Thyroid gland (tissue), 4 donors: ENCODE measurements around the gene A2M. TPM values are rescaled to one million over a fixed set of nuclear protein-coding genes. Genes with fewer than 3 reads are reported as not detected.

ENCODE experiments used
- DNase-seq, 2 donors: peaks; one replicate each; pipeline ENCODE4 v3.0.0-alpha.2; 2019
- H3K27ac ChIP-seq, 3 donors: fragments of 200-600 bp; sonication (generic); 1 replicate in 2 of 3; 2 replicates in 1 of 3; pipeline ENCODE4 v1.5.1; 2016 to 2019; ENCODE audit warnings: mild to moderate bottlenecking in 1 of 3, moderate library complexity in 1 of 3
- H3K27me3 ChIP-seq: fragments of 200-600 bp; sonication (generic); one replicate; pipeline ENCODE4 v1.5.1; 2019
- H3K36me3 ChIP-seq, 2 donors: fragments of 200-600 bp; sonication (generic); one replicate each; pipeline ENCODE4 v1.5.1; 2016 to 2019
- H3K4me1 ChIP-seq, 2 donors: fragments of 200-600 bp; sonication (generic); one replicate each; pipeline ENCODE4 v1.5.1; 2017 to 2019
- H3K4me3 ChIP-seq, 3 donors: fragments of 200-600 bp; sonication (generic); replicated peaks in 1 of 3; 1 replicate in 2 of 3; 2 replicates in 1 of 3; pipeline ENCODE4 v1.5.1; 2016; ENCODE audit warnings: mild to moderate bottlenecking in 1 of 3
- H3K9me3 ChIP-seq: fragments of 200-600 bp; sonication (generic); one replicate; pipeline ENCODE4 v1.5.1; 2017
- CTCF ChIP-seq, 6 experiments: fragments of 200-600 bp in 3 of 6; fragments of 450-650 bp in 3 of 6; sonication (generic) in 3 of 6; IDR thresholded peaks; one replicate each; pipeline ENCODE4 v1.5.1; 2016 to 2019; ENCODE audit warnings: antibody characterized with exemption in 6 of 6, mild to moderate bottlenecking in 2 of 6, inconsistent platforms in 1 of 6, moderate library complexity in 1 of 6
- POLR2A ChIP-seq, 2 donors: fragments of 450-650 bp; IDR thresholded peaks; one replicate each; pipeline ENCODE4 v1.6.1; 2017; ENCODE audit warnings: antibody characterized with exemption in 2 of 2, mild to moderate bottlenecking in 2 of 2, moderate library complexity in 1 of 2
- WGBS, 2 donors: methylation state at CpG; one replicate each; pipeline ENCODE4 v1.1.5; 2017; 5-methylcytosine and 5-hydroxymethylcytosine counted together
- intact Hi-C: fragments of 100-400 bp; cut with DNase I; formaldehyde crosslinking; loops from one replicate; pipeline ENCODE4 v1.15.1; 2023
- total RNA-seq, 4 donors: library from RNA; depleted of rRNA; stranded (reverse); fragments of >200 nt; gene quantifications; one replicate each; pipeline ENCODE4 v1.2.3, GENCODE V29; 2016

The A2M gene
- total RNA-seq, 4 donors from 2014 or later, result 124 to 345 (median 219) TPM

GRCh38 chr12:9106610-9107541, 8.8 kb downstream of the A2M start:
- Histone ChIP-seq H3K27ac (no peak overlapping the region), H3K4me3 (no peak overlapping the region), H3K36me3 (peaks cover 4 to 9% of the 10 kb centered on the region in 2 donors), H3K27me3 (no peaks in the 10 kb centered on the region), H3K9me3 (no peaks in the 10 kb centered on the region), H3K4me1 (no peaks in the 10 kb centered on the region)
- TF ChIP-seq POLR2A (IDR thresholded peaks at IDR 0.05) (no peak), CTCF (IDR thresholded peaks at IDR 0.05) (no peak)
- 93 to 94% methylated on average over 11 of the region's 11 CpGs for WGBS, 2 donors
- intact Hi-C loops, result no loop called here
- DNase-seq, result no peak

- DNase-seq, result no peak
- H3K27ac ChIP-seq, result no peak overlapping the region
- intact Hi-C loops, result no loop called here
- H3K4me3 ChIP-seq, result no peak overlapping the region
- H3K36me3 ChIP-seq, result peaks cover 4 to 12% of the 10 kb centered on the region in 2 donors
- H3K9me3 ChIP-seq, result no peaks in the 10 kb centered on the region
- no peaks in the 10 kb centered on the region for H3K27me3 ChIP-seq
- H3K4me1 ChIP-seq, result no peaks in the 10 kb centered on the region
- no peak for TF ChIP-seq CTCF (IDR thresholded peaks at IDR 0.05)
- TF ChIP-seq POLR2A (IDR thresholded peaks at IDR 0.05), result no peak
- WGBS, 2 donors, result 87 to 95% methylated on average over 1 of the region's 1 CpG
These were observed 9.7 kb downstream of the A2M start for GRCh38 chr12:9106067-9106466.

GRCh38 chr12:9104767-9105423, 10.8 kb downstream of the A2M start:
- intact Hi-C loops, result no loop called here
- Histone ChIP-seq H3K27me3 (no peaks in the 10 kb centered on the region), H3K4me1 (no peaks in the 10 kb centered on the region), H3K9me3 (no peaks in the 10 kb centered on the region), H3K4me3 (no peak overlapping the region), H3K27ac (no peak overlapping the region), H3K36me3 (peaks cover 4 to 12% of the 10 kb centered on the region in 2 donors)
- DNase-seq, result no peak
- TF ChIP-seq POLR2A (IDR thresholded peaks at IDR 0.05) (no peak), CTCF (IDR thresholded peaks at IDR 0.05) (no peak)

- 63 to 73% methylated on average over 4 of the region's 4 CpGs for WGBS, 2 donors
- peaks cover 11 to 12% of the 10 kb centered on the region in 2 donors for H3K36me3 ChIP-seq
- intact Hi-C loops, result no loop called here
- no peaks in the 10 kb centered on the region for H3K4me1 ChIP-seq
- no peaks in the 10 kb centered on the region for H3K27me3 ChIP-seq
- H3K27ac ChIP-seq, result no peak overlapping the region
- H3K9me3 ChIP-seq, result no peaks in the 10 kb centered on the region
- H3K4me3 ChIP-seq, result no peak overlapping the region
- TF ChIP-seq CTCF (IDR thresholded peaks at IDR 0.05), result no peak
- TF ChIP-seq POLR2A (IDR thresholded peaks at IDR 0.05), result no peak
- no peak for DNase-seq
These were observed 11.6 kb downstream of the A2M start for GRCh38 chr12:9104087-9104486.
